Mucosa of stomach (tissue), 1 donor: ENCODE measurements around the gene ILF3.
"Not testable (repeated sequence)": the region's sequence is repeated elsewhere in the genome, so short reads cannot be mapped to it uniquely, and the experiment has no call there.

ENCODE experiments used
- H3K27me3 ChIP-seq: one replicate; pipeline ENCODE4 v1.7.0; 2013; ENCODE audit warnings: mild to moderate bottlenecking, low read length; ENCODE audit not compliant: control insufficient read depth, insufficient read depth
- H3K36me3 ChIP-seq: one replicate; pipeline ENCODE4 v1.7.0; 2013; ENCODE audit warnings: low read length; ENCODE audit not compliant: control insufficient read depth, insufficient read depth
- H3K4me1 ChIP-seq: one replicate; pipeline ENCODE4 v1.7.0; 2013; ENCODE audit warnings: mild to moderate bottlenecking, low read length; ENCODE audit not compliant: control insufficient read depth, insufficient read depth
- H3K4me3 ChIP-seq: one replicate; pipeline ENCODE4 v1.7.0; 2013; ENCODE audit warnings: low read length
- H3K9ac ChIP-seq: one replicate; pipeline ENCODE4 v1.7.0; 2013; ENCODE audit warnings: mild to moderate bottlenecking, low read length, moderate library complexity
- H3K9me3 ChIP-seq: one replicate; pipeline ENCODE4 v1.7.0; 2013; ENCODE audit warnings: mild to moderate bottlenecking, low read length, moderate library complexity; ENCODE audit not compliant: control insufficient read depth
- donor health status: Pancreatic carcinoma.

The ILF3 gene

DNA sequence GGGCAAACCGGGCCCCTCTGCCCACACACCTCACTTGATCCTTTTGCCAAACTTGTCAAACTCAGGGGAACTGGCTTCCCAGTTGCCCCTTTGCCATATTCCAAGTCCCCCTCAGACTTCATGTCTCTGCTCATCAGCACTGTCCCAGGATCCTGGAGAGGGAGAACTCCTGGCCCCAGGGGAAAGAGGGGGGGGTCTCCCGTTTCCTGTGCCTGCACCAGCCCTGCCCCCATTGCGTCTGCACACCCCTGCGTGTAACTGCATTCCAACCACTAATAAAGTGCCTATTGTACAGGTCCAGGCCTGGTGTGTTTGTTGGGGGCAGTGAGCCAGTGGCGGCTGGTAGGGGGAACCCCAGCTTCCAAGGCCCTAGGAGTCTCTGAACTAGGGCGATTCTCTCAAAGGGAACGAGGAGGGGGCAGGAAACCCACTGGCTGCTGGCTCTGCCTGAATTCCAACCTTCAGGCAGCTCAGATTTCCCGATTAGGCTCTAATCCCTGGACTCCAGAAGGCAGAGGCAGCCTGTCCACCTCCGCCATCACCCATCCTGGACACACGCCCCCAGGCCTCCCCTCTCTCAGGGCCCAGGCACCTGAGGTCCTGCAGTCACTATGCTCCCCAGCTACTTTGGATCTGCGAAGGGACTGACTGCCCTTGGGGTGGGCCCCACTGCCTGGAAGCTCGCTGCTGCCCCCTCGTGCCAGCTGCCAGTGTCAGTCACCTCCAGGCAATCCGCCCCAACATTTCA, 9.7 kb upstream of the ILF3 start:
- Histone ChIP-seq H3K36me3 (peaks cover 4% of the 10 kb centered on the region), H3K4me1 (peaks cover 15% of the 10 kb centered on the region), H3K4me3 (no peak overlapping the region), H3K9ac (peak overlapping the region; percentile 50), H3K27me3 (no peaks in the 10 kb centered on the region), H3K9me3 (no peaks in the 10 kb centered on the region)

DNA sequence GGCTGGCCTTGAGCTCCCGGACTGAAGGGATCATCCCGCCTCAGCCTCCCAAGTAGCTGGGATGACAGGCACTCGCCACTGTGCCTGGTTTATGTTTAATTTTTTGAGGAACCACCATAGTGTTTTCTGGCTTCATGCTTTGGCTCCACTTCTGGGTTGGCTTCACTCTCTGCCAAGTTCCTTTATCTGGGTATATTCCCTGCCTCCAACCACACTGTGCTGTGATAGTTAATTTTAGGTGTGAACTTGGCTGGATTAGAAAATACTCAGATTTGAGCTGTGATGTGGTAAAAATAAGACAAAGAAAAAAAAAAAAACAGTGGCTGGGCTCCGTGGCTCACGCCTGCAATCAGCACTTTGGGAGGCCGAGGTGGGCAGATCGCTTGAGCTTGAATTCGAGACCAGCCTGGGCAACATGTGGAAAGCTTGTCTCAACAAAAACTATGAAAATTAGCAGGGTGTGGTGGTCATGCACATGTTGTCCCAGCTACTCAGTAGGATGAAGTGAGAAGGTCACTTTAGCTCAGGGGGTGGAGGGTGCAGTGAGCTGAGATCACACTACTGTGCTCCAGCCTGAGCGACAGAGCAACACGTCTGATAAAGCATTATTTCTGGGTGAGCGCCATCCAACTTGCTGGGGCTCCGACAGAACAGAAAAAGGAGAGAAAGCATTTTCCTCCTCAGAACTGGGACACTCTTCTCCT, 7.5 kb upstream of the ILF3 start:
- no peaks in the 10 kb centered on the region for H3K9me3 ChIP-seq
- no peak overlapping the region for H3K4me3 ChIP-seq
- H3K9ac ChIP-seq: no peak overlapping the region
- no peaks in the 10 kb centered on the region for H3K27me3 ChIP-seq
- peaks cover 13% of the 10 kb centered on the region for H3K4me1 ChIP-seq
- H3K36me3 ChIP-seq: peaks cover 4% of the 10 kb centered on the region

DNA sequence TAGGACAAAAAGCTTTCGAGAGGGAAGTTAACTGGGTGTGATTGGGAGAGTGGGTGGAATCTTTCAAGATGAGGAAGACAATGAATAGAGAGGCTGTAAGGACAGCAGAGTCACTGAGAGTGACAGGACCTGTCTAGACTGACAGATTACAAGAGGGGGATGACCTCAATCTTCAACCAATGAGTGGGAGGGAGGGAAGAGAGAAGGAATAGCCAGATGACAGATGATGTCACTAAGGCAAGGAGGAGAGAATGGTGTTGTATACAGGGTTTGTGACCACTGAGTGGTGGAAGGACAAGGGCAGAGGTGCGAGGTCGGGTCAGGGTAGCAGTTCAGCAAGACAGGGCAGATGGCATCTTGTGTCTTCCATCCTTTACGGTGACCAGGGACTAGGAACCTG, 5.8 kb upstream of the ILF3 start:
- Histone ChIP-seq H3K9me3 (no peaks in the 10 kb centered on the region), H3K4me1 (peaks cover 20% of the 10 kb centered on the region), H3K36me3 (no peaks in the 10 kb centered on the region), H3K9ac (no peak overlapping the region), H3K27me3 (no peaks in the 10 kb centered on the region), H3K4me3 (no peak overlapping the region)

DNA sequence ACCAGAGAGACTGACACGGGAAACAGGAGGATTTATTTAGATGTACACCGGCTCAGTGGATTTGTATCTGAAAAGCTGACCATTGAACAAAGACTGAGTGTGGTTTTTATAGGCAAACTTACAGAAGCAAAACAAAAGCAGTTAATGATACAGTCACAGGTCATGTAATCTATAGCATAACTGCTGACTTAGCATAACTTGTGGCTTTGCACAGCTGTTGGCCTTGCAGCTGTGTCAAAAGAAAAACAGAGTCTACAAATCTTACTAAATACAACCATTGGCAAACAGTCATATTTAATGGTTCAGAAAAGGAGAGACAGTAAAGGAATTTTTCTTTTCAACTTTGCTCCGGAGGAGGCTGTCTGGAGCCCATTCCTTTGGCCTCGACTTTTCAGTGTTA, 2.3 kb upstream of the ILF3 start:
- Histone ChIP-seq H3K36me3 (no peaks in the 10 kb centered on the region), H3K27me3 (no peaks in the 10 kb centered on the region), H3K4me1 (peaks cover 21% of the 10 kb centered on the region), H3K4me3 (no peak overlapping the region), H3K9ac (no peak overlapping the region), H3K9me3 (no peaks in the 10 kb centered on the region)

DNA sequence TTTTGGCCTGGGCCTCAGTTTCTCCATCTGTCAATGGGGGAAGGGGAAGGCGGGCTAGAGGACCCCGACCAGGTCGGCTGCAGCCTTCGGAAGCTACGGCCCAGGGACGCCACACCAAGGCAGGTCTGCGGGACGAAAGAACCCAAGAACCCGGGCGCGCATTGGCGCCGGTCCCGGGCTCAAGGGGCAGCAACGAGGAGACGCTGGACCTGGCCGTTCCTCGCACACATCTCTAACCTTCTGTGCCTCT, 739 bp upstream of the ILF3 start:
- Histone ChIP-seq H3K27me3 (no peaks in the 10 kb centered on the region), H3K4me3 (peak overlapping the region; percentile 100), H3K36me3 (no peaks in the 10 kb centered on the region), H3K4me1 (peaks cover 21% of the 10 kb centered on the region), H3K9me3 (no peaks in the 10 kb centered on the region), H3K9ac (peak overlapping the region; percentile 99)

DNA sequence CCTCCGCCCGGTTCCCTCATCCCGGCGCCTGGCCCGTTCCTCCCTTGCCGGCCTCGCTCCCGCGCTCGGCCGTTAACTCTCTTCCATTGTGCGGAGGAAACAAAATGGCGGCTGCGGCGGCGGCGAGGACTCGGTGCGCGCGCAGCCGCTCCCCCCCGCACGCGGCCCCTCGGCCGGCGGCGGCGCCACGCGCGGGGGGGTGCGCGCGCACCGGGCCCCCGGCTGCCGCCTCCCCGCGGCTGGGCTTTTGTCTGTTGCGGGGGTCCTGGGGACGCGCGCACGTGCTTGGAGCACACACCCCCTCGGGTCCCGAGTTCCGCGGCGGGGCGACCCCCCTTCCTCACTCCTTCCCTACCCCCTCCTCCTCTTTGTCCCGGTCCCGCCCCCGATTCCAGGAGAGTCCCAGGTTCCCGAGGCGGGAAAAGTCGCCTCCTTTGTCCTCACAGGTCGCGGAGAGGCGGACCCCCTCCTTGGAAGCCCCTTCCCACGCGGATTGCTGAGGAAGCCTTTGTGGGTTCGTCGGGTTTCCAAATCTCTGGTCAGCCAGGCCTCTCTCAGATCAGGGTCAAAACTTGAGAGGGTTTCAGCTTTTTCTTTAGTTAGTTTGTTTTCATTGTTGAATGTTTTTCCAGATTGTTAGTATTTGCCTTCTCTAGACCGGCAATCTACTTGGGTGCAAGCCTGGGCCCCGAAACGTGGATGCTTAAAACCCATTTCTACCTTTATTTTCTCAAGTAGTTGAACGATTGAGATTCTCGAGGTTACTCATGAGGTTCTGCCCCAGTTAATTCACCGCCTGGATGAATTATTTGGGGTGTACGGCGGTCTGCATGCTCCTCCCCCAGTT, 687 bp downstream of the ILF3 start:
- no peaks in the 10 kb centered on the region for H3K27me3 ChIP-seq
- no peaks in the 10 kb centered on the region for H3K9me3 ChIP-seq
- H3K9ac ChIP-seq: peak overlapping the region; percentile 75
- no peaks in the 10 kb centered on the region for H3K36me3 ChIP-seq
- peak overlapping the region; percentile 56 for H3K4me3 ChIP-seq
- peaks cover 21% of the 10 kb centered on the region for H3K4me1 ChIP-seq

DNA sequence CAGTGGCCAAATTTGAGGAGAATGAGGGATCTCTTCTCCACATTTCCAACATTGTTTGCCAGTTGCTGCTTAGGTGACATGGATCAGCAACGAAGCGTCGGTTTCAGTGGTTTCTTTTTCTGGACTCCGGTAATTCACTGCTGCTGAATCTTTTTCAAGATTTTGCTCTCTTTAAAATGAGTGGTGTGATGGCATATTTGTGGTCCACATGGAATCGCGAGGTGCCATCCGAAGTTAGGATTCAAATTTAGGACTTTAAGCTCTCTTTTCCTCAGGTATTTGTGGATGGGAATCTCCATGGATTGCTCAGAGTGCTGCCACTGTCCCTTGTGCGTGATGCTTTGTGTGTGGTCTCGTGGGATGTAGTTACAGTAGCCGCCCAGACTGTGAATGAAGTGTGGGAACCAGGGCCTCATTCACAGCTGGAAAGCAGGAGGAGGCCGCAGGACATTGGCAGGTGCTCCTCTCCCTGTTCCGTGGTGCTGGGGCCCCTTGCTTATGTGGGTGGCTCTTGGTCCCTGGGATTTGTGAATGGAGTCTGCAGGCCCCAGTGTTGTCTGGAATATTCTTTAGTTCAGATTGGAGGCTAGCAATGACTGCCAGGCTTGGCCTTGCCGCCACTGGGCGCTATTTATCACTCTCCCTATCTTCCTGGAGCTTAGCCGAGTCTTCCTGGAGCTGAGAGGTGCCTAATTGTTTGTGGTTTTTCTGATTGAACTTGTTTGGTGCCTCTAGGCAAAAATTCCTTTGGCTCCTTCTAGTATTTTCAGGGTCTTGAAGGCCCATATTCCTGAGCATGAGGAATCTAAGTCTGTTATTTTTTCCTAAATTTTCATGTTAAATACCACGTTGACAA, 1.5 kb downstream of the ILF3 start:
- Histone ChIP-seq H3K4me1 (peaks cover 21% of the 10 kb centered on the region), H3K4me3 (peak overlapping the region; percentile 56), H3K9ac (peak overlapping the region; percentile 75), H3K27me3 (no peaks in the 10 kb centered on the region), H3K36me3 (no peaks in the 10 kb centered on the region), H3K9me3 (no peaks in the 10 kb centered on the region)

DNA sequence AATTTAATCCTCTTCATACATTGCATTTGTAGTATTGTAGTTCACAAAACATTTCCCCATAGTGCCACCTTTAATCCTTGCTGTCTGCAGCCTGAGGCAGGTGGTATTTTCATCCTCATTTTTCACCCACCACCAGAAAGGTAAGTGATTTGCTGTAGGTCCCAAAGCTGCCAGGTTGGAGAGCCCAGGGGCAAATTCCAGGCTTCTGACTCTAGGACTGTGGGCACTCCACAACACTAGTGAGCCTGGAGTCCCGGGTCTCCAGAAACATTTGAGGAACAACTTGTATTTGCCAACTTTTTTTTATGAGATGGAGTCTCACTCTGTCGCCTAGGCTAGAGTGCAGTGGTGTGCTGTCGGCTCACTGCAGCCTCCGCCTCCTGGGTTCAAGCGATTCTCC, 6.2 kb downstream of the ILF3 start:
- Histone ChIP-seq H3K4me1 (peaks cover 21% of the 10 kb centered on the region), H3K9ac (peak overlapping the region; percentile 28), H3K4me3 (no peak overlapping the region), H3K27me3 (no peaks in the 10 kb centered on the region), H3K9me3 (no peaks in the 10 kb centered on the region), H3K36me3 (no peaks in the 10 kb centered on the region)

DNA sequence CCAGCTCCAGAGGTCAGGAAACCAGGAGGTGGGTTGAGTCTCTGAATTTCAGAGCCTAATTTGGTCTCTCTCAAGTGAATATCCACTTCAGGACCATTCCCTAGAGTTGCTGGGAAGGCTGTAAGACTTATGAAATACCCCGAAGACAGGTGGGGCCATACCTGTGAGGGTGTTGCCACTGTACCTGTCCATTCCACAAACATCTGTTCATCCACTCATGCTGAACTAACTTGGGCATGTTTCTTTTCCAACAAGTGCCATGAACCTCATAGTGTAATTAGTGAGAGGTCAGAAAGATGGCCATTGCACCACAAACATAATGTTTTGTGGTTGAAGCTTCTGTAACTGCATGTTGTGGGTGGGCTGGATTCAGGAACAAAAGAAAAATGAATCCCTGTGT, 7.8 kb downstream of the ILF3 start:
- no peak overlapping the region for H3K4me3 ChIP-seq
- no peaks in the 10 kb centered on the region for H3K27me3 ChIP-seq
- H3K36me3 ChIP-seq: no peaks in the 10 kb centered on the region
- H3K9me3 ChIP-seq: no peaks in the 10 kb centered on the region
- H3K9ac ChIP-seq: no peak overlapping the region
- H3K4me1 ChIP-seq: peaks cover 11% of the 10 kb centered on the region

DNA sequence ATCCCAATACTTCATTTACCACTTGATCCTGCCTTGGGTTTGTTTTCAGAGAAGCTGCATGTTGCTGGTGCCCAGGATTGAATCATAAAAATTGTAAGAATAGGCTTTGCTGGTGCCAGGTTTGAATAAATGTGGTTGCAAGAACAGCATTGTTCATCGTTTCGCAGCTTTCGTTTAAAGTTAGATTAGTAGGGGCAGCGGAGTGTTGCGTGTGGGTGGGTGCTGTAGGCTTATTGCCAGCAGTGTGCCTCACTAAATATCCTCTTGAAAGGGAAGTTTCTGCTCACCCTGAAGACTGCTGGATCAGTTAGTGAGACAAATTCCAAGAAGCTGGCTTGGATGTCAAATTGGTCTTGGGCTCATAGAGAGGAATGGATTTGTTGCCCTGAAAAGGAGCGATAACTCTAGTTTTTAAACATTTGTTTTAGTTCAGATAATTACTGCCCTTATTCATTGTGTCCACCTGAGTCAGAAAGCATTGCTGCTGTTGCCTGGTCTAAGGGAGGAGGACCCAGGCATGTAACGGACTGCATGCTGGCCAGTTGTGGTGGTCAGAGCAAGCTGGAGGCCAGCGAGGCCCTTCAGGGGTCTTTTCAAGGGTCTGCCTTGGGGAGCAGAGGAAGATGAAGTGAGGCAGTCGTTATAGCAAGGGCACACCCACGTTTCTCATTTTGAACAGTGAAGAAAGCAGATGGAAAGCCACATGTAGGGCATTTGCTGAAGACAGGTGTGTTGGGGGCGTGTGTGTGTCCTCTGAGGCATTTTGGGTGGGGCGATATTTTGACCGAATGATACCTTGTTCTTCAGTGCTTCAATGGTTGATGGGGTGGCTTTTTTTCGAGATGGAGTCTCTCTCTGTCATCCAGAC, 8.5 kb downstream of the ILF3 start:
- Histone ChIP-seq H3K9me3 (no peaks in the 10 kb centered on the region), H3K4me3 (no peak overlapping the region), H3K9ac (no peak overlapping the region), H3K4me1 (peaks cover 11% of the 10 kb centered on the region), H3K36me3 (no peaks in the 10 kb centered on the region), H3K27me3 (no peaks in the 10 kb centered on the region)

DNA sequence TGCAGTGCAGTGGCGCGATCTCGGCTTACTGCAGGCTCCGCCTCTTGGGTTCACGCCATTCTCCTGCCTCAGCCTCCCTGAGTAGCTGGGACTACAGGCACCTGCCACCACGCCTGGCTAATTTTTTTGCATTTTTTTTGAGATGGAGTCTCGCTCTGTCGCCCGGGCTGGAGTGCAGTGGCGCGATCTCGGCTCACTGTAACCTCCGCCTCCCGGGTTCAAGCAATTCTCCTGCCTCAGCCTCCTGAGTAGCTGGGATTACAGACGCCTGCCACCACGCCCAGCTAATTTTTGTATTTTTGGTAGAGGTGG, 9.1 kb downstream of the ILF3 start:
- not testable (repeated sequence) for H3K27me3 ChIP-seq, H3K36me3 ChIP-seq, H3K9me3 ChIP-seq, H3K9ac ChIP-seq, H3K4me3 ChIP-seq
- peaks cover 11% of the 10 kb centered on the region for H3K4me1 ChIP-seq
